IPS DF 19.7 (cell line): ENCODE data around the gene TBC1D22B.
"Not testable (repeated sequence)": the region's sequence is repeated elsewhere in the genome, so short reads cannot be mapped to it uniquely, and the experiment has no call there.

Source experiments
- DNase-seq: peaks from one replicate; pipeline ENCODE4 v3.0.0-alpha.2; 2013; ENCODE audit warnings: low read depth, low spot score

The TBC1D22B gene

GRCh38 chr6:37321101-37321500 is 63.5 kb downstream of the TBC1D22B start:
- DNase-seq = no peak

DNA sequence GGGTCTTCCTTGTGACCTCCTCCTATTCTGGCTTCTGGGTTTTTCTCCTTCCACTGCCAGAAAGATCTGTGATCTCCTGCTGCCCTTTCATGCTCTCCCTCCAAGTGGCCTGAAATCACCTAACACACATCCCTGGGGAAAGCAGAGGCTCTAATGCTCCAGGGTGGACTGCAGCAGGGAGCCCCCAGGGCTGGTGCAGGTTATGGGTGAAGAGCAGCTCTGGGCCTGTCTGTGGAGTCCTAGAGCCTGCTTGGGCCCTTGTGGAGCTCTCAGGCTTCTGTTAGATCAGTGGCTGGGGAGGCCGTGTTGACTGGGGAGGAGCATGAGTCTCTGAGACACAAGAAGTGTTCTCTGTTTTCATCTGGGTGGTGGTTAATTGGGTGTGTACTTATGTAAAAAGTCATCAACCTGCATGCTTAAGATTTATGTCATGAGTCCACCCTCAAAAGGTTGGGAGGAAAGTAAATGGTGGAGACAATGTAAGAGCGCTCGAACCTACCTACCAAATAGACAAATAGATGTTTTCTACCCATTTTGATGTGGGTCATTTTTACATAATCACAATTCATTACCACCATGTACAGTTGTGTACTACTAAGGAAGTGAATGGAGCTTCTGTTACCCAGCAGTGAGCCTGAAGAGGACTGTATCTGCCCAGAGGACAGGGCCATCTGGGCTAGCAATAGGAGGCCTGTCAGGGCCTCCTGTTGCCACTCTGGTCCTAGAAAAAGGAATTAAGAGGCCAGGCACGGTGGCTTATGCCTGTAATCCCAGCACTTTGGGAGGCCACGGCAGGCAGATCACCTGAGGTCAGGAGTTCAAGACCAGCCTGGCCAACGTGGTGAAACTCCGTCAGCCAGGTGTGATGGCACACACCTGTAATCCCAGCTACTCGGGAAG is 64.2 kb downstream of the TBC1D22B start:
- DNase-seq = no peak

DNA sequence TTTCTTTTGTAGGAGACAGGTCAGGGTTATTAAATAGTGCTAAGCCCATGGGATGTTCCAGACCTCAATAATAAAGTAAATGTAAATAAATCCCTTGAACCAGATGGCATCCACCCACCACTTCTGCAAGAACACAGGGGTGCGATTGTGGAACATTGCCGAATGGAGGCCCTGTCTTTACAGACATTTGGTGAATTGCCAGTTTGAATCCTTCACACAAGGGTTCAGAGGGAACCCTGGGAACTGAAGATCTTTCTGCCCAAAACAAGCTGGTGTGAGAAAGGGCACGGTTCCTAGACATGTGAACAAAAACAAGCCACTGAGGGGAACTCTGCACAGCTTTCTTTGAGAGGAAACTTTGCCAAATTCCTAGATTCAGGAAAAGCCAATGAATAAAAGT is 66.0 kb downstream of the TBC1D22B start:
- no peak for DNase-seq

GRCh38 chr6:37324131-37325033 is 66.8 kb downstream of the TBC1D22B start:
- DNase-seq = no peak

GRCh38 chr6:37330345-37330744 is 72.8 kb downstream of the TBC1D22B start:
- DNase-seq = not testable (repeated sequence)

DNA sequence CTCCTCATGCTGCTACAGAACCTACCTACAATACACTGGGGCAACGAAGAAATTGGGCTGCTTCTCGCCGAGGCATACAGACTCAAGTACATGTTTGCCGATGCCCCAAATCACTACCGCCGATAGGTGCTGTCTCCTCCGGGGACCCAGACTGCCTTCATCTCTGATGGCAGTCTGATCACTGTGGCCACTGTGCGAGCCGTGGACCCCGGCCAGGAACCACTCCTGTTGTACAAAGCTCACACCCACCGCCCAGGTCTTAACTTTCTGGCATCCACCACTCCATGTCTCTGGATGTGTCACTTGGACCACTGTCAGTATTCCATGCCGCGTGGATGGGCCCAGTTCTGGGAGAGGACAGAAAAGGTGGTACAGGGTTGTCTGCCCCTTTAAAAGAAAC is 73.5 kb downstream of the TBC1D22B start:
- DNase-seq = no peak

DNA sequence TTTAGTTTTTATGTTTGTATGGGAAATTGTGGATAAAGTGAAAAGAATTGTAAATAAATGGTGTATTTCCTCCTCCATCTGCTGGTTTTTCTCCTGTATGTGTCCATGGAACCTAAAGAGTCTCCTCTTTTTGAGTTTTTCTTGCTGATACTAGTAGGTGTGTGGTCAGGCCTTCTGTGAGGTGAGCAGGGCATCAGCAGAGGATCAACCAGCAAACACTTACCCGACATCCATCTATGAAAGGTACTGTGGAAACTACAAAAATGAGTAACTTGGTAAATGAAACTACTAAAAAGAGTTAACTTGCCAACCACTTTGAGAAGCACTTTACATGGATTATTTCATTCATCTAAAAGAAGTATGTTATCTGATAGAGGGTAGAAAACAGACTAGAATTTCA is 75.3 kb downstream of the TBC1D22B start:
- no peak for DNase-seq

DNA sequence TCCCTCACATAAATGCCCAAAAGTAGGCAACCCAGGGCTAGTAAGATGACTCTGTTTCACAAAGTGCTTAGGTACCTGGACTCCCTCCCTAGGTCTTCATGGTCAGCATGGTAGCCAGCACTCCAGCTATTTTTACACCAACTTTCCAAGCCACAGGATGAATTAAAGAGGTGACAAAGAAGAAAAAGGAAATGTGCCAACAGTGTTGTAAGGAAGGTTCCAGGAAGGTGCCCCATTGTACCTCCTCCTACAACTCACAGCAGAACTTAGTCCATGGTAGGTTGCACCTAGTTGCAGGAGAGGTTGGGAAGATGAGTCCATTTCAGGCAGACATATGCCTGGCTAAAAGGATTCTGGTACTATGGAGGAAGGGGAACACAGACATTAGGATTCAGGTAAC is 76.5 kb downstream of the TBC1D22B start:
- no peak for DNase-seq

- not testable (repeated sequence) for DNase-seq
These were observed 80.7 kb downstream of the TBC1D22B start for GRCh38 chr6:37338317-37338716.

DNA sequence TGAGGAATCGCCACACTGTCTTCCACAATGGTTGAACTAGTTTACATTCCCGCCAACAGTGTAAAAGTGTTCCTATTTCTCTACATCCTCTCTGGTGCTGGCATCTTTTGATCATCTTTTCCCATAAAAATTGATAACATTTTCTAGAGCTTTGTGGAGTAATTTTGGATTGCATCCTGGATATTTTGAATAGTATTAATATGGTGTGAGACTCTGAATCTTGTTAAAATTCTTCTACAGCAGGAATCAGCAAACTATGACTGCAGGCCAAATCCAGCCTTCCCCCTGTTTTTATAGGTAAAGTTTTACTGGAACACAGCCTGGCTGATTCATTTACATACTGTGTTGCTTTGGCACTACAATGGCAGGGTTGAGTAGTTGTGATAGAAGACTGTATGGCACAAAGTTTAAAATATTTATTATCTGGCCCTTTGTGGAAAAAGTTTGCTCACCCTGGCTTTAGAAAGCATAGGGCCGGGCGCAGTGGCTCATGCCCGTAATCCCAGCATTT is 81.2 kb downstream of the TBC1D22B start:
- DNase-seq = no peak

GRCh38 chr6:37339741-37340638 is 82.4 kb downstream of the TBC1D22B start:
- no peak for DNase-seq

DNA sequence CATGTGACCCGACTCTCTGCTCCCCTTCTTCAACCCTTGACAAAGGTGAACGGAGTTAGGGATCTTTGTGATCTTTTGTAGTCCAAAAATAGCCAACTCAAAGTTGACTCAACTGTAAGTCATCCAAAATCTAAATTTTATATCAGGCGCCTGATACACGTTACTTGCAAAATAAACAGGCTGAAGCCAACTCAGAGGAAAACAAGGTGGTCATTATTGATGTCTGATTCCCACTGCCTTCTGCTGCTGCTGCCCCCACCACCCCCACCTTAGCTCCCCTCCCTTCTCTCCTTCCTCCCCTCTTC is 83.0 kb downstream of the TBC1D22B start:
- DNase-seq = no peak

DNA sequence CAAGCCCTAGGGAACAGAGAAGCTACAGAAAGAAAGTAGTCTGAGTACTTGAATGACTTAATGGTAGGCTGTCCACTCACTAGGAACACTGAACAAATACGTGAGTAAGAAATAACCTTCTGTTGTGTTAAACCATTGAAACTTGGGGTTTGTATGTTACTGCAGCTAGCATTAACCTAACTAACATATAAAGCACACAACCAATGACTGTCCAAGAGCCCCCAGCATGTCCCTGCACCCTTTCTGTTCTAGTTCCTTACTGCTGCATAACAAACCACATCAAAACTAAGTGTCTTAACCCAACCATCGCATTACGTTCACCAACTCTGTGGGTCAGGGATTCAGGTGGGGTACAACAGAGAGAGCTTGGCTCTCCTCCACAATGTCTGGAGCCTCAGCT is 85.7 kb downstream of the TBC1D22B start:
- DNase-seq = no peak

- DNase-seq = no peak
These were observed 86.7 kb downstream of the TBC1D22B start for GRCh38 chr6:37344308-37344707.

DNA sequence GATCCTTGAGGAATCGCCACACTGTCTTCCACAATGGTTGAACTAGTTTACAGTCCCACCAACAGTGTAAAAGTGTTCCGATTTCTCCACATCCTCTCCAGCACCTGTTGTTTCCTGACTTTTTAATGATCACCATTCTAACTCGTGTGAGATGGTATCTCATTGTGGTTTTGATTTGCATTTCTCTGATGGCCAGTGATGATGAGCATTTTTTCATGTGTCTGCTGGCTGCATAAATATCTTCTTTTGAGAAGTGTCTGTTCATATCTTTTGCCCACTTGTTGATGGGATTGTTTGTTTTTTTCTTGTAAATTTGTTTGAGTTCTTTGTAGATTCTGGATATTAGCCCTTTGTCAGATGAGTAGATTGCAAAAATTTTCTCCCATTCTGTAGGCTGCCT is 88.2 kb downstream of the TBC1D22B start:
- not testable (repeated sequence) for DNase-seq

DNA sequence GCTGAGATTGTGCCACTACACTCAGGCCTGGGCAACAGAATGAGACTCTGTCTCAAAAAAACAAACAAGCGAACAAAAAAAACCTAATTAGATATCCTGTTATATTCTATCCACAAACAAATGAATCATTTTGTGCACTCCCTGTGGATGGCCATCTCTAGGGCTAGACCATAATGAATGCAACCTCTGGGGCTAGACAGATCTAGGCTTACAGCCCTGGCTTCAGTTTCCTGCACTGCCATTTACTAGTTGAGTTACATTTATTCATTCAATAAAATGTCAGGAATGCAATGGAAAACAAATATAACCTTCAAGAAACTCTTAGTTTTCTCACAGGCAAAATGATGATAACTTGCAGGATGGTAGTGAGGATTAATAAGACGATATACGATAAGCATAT is 89.6 kb downstream of the TBC1D22B start:
- DNase-seq = no peak

DNA sequence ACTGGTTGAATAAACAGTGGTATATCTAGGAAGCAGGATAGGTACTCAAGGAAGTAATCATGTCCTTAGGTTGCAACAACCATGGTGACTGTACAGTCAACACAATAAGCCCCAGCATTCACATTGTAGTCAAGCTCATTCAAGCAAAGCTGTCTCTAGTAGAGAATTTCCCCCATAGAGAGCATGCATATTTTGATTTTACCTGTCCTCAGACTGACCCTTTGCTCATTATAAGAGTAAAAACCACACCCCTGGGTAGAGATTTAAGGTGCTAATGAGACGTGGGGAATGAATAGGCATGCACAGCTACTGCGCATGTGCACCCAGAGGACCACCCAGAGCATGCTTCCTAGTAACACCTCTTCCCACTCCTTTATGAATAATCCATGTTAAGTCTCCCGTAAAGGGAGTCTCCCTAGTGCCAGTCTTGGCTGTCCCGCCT is 90.1 kb downstream of the TBC1D22B start:
- no peak for DNase-seq

- DNase-seq = no peak
These were observed 93.5 kb downstream of the TBC1D22B start for GRCh38 chr6:37351027-37351426.

DNA sequence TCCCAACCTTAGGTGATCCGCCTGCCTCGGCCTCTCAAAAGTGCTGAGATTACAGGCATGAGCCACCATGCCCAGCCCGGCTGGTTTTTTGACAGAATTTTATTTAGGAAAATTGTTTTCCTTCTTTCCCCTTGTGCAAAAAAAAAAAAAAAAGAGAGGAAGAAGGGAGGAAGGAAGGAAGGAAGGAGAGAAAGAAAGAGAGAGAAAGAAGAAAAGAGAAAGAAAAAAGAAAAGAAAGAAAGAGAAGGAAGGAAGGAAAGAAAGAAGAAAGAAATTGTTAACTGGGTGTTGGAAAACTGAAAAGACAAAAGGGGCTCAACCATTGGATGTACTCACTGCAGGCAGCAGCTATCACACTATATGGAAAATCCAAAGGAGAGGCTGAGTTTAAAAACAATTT is 94.8 kb downstream of the TBC1D22B start:
- DNase-seq = no peak

- DNase-seq = peak; percentile 64
These were observed 96.4 kb downstream of the TBC1D22B start, which contains the start of gene RNF8 for GRCh38 chr6:37353761-37354525. Gene RNF8, plus strand, starts transcription at chr6:37353983. Its CDS starts 182 bp downstream, at chr6:37354165.
